Stimulated activated memory B cell treated with anti-CD40 and anti-IgM and Interleukin-4, amounts not matched to agents 10 μg/mL and 1 μg/mL and 100 μg/mL, for 72 hours (primary cell): ENCODE measurements around the gene ZNF550.
A peak's percentile ranks its signal among the peaks of the same experiment; 100 is the strongest.

Experiments used
- ATAC-seq: fragments of 150-1000 bp; cut with Tn5 transposase; 2 replicates; pipeline ENCODE4 v1.10.0; 2021
- H3K27ac Mint-ChIP-seq: one replicate; pipeline ENCODE4 v1.8.0; 2022; ENCODE audit warnings: mild to moderate bottlenecking, mixed read lengths
- H3K27me3 Mint-ChIP-seq: one replicate; pipeline ENCODE4 v1.8.0; 2022; ENCODE audit warnings: mixed read lengths
- H3K36me3 Mint-ChIP-seq: one replicate; pipeline ENCODE4 v1.8.0; 2022; ENCODE audit warnings: mixed read lengths
- H3K4me1 Mint-ChIP-seq: one replicate; pipeline ENCODE4 v1.8.0; 2022; ENCODE audit warnings: mixed read lengths
- H3K4me3 Mint-ChIP-seq: one replicate; pipeline ENCODE4 v1.8.0; 2022; ENCODE audit warnings: mild to moderate bottlenecking, moderate library complexity, mixed read lengths
- H3K9me3 Mint-ChIP-seq: one replicate; pipeline ENCODE4 v1.8.0; 2022; ENCODE audit warnings: mixed read lengths

The ZNF550 gene

GRCh38 chr19:57559404-57560025 is at the start of gene ZNF550:
ZNF550 (minus strand) TSS chr19:57559863; CDS start chr19:57559682, 181 bp downstream.
- peak within 1 kb of the TSS; percentile 95 for H3K4me3 Mint-ChIP-seq
- H3K36me3 Mint-ChIP-seq, result peaks cover 34% of the 10 kb centered on the region
- ATAC-seq, result peak; percentile 99
- peaks cover 9% of the 10 kb centered on the region for H3K9me3 Mint-ChIP-seq
- no peaks in the 10 kb centered on the region for H3K27me3 Mint-ChIP-seq
- peak within 1 kb of the TSS; percentile 81 for H3K27ac Mint-ChIP-seq
- H3K4me1 Mint-ChIP-seq, result peaks cover 32% of the 10 kb centered on the region

GRCh38 chr19:57606931-57607330 is 47.3 kb upstream of the ZNF550 start:
- Mint-ChIP-seq H3K27me3 (no peaks in the 10 kb centered on the region), H3K4me3 (no peak overlapping the region), H3K36me3 (peaks cover 64% of the 10 kb centered on the region), H3K27ac (no peak overlapping the region), H3K9me3 (peaks cover 24% of the 10 kb centered on the region), H3K4me1 (no peaks in the 10 kb centered on the region)
- no peak for ATAC-seq

GRCh38 chr19:57599761-57600383 is 40.2 kb upstream of the ZNF550 start, which contains the start of gene ZNF530:
ZNF530 (plus strand) TSS chr19:57599885; CDS start chr19:57604346, 4,461 bp downstream.
- peak; percentile 99 for ATAC-seq
- H3K36me3 Mint-ChIP-seq, result peaks cover 36% of the 10 kb centered on the region
- peaks cover 17% of the 10 kb centered on the region for H3K4me1 Mint-ChIP-seq
- peaks cover 15% of the 10 kb centered on the region for H3K9me3 Mint-ChIP-seq
- no peaks in the 10 kb centered on the region for H3K27me3 Mint-ChIP-seq
- H3K4me3 Mint-ChIP-seq, result peak within 1 kb of the TSS; percentile 72
- H3K27ac Mint-ChIP-seq, result peak within 1 kb of the TSS; percentile 36

- peak overlapping the region; percentile 36 for H3K27ac Mint-ChIP-seq
- H3K9me3 Mint-ChIP-seq, result peaks cover 12% of the 10 kb centered on the region
- no peak for ATAC-seq
- peaks cover 17% of the 10 kb centered on the region for H3K4me1 Mint-ChIP-seq
- H3K4me3 Mint-ChIP-seq, result peak overlapping the region; percentile 72
- H3K36me3 Mint-ChIP-seq, result peaks cover 31% of the 10 kb centered on the region
- H3K27me3 Mint-ChIP-seq, result no peaks in the 10 kb centered on the region
These were observed 39.7 kb upstream of the ZNF550 start for GRCh38 chr19:57599377-57599760.

- Mint-ChIP-seq H3K27me3 (no peaks in the 10 kb centered on the region), H3K27ac (no peak overlapping the region), H3K4me3 (no peak overlapping the region), H3K36me3 (peaks cover 79% of the 10 kb centered on the region), H3K4me1 (peaks cover 27% of the 10 kb centered on the region), H3K9me3 (peaks cover 35% of the 10 kb centered on the region)
- ATAC-seq, result no peak
These were observed 27.9 kb upstream of the ZNF550 start for GRCh38 chr19:57587529-57587928.

- H3K4me1 Mint-ChIP-seq, result peaks cover 31% of the 10 kb centered on the region
- ATAC-seq, result peak; percentile 97
- H3K9me3 Mint-ChIP-seq, result peaks cover 34% of the 10 kb centered on the region
- no peaks in the 10 kb centered on the region for H3K27me3 Mint-ChIP-seq
- peaks cover 45% of the 10 kb centered on the region for H3K36me3 Mint-ChIP-seq
- H3K27ac Mint-ChIP-seq, result peak within 1 kb of the TSS; percentile 94
- peak within 1 kb of the TSS; percentile 91 for H3K4me3 Mint-ChIP-seq
These were observed 24.1 kb upstream of the ZNF550 start, which contains the start of gene ZIK1 for GRCh38 chr19:57583521-57584416. ZIK1 (plus strand) TSS chr19:57584145; CDS start chr19:57584357, 212 bp downstream.

- Mint-ChIP-seq H3K36me3 (peaks cover 38% of the 10 kb centered on the region), H3K4me3 (peak overlapping the region; percentile 91)
These were observed 23.4 kb upstream of the ZNF550 start for GRCh38 chr19:57583104-57583520.

GRCh38 chr19:57578487-57579205 is 19.0 kb upstream of the ZNF550 start, which contains the start of gene ZNF416:
ZNF416 (minus strand) TSS chr19:57578911; CDS start chr19:57578704, 207 bp downstream.
- peak; percentile 98 for ATAC-seq
- Mint-ChIP-seq H3K36me3 (peaks cover 44% of the 10 kb centered on the region), H3K27ac (peak within 1 kb of the TSS; percentile 77), H3K4me3 (peak within 1 kb of the TSS; percentile 90), H3K27me3 (no peaks in the 10 kb centered on the region), H3K9me3 (peaks cover 38% of the 10 kb centered on the region), H3K4me1 (peaks cover 34% of the 10 kb centered on the region)

More at GRCh38 chr19:57583104-57583520, 23.4 kb upstream of the ZNF550 start:
- Mint-ChIP-seq H3K4me1 (peaks cover 34% of the 10 kb centered on the region), H3K27ac (peak overlapping the region; percentile 94), H3K9me3 (peaks cover 29% of the 10 kb centered on the region), H3K27me3 (no peaks in the 10 kb centered on the region)
- ATAC-seq, result no peak

- peaks cover 37% of the 10 kb centered on the region for H3K9me3 Mint-ChIP-seq
- no peak for ATAC-seq
- H3K4me1 Mint-ChIP-seq, result peaks cover 31% of the 10 kb centered on the region
- no peaks in the 10 kb centered on the region for H3K27me3 Mint-ChIP-seq
- H3K27ac Mint-ChIP-seq, result no peak overlapping the region
- peaks cover 64% of the 10 kb centered on the region for H3K36me3 Mint-ChIP-seq
- H3K4me3 Mint-ChIP-seq, result no peak overlapping the region
These were observed 17.0 kb upstream of the ZNF550 start for GRCh38 chr19:57576661-57577060.

- Mint-ChIP-seq H3K36me3 (peaks cover 75% of the 10 kb centered on the region), H3K4me1 (peaks cover 16% of the 10 kb centered on the region), H3K27me3 (no peaks in the 10 kb centered on the region), H3K27ac (no peak overlapping the region), H3K9me3 (peaks cover 46% of the 10 kb centered on the region), H3K4me3 (no peak overlapping the region)
- ATAC-seq, result no peak
These were observed 12.8 kb upstream of the ZNF550 start for GRCh38 chr19:57572415-57572947.

- H3K9me3 Mint-ChIP-seq, result peaks cover 36% of the 10 kb centered on the region
- ATAC-seq, result no peak
- H3K27ac Mint-ChIP-seq, result no peak overlapping the region
- H3K4me3 Mint-ChIP-seq, result no peak overlapping the region
- peaks cover 61% of the 10 kb centered on the region for H3K36me3 Mint-ChIP-seq
- no peaks in the 10 kb centered on the region for H3K4me1 Mint-ChIP-seq
- H3K27me3 Mint-ChIP-seq, result no peaks in the 10 kb centered on the region
These were observed 11.0 kb upstream of the ZNF550 start for GRCh38 chr19:57570707-57571106.

- peaks cover 30% of the 10 kb centered on the region for H3K9me3 Mint-ChIP-seq
- H3K4me3 Mint-ChIP-seq, result no peak overlapping the region
- peaks cover 27% of the 10 kb centered on the region for H3K36me3 Mint-ChIP-seq
- no peak for ATAC-seq
- no peaks in the 10 kb centered on the region for H3K27me3 Mint-ChIP-seq
- H3K4me1 Mint-ChIP-seq, result no peaks in the 10 kb centered on the region
- H3K27ac Mint-ChIP-seq, result no peak overlapping the region
These were observed 7.0 kb upstream of the ZNF550 start for GRCh38 chr19:57566396-57567265.

- H3K4me1 Mint-ChIP-seq, result peaks cover 18% of the 10 kb centered on the region
- H3K9me3 Mint-ChIP-seq, result peaks cover 21% of the 10 kb centered on the region
- ATAC-seq, result no peak
- H3K4me3 Mint-ChIP-seq, result no peak overlapping the region
- peaks cover 11% of the 10 kb centered on the region for H3K36me3 Mint-ChIP-seq
- H3K27ac Mint-ChIP-seq, result no peak overlapping the region
- no peaks in the 10 kb centered on the region for H3K27me3 Mint-ChIP-seq
These were observed 3.9 kb upstream of the ZNF550 start for GRCh38 chr19:57563547-57563946.
